TTC549 (cell line): ENCODE measurements around the gene TJP1.
"Not testable (repeated sequence)": the region's sequence is repeated elsewhere in the genome, so short reads cannot be mapped to it uniquely, and the experiment has no call there.

Experiments
- FAIRE-seq: peaks from 2 replicates; lab custom pipeline; 2012; peaks lifted over from hg19 to GRCh38; lab: Jason Lieb, UNC

TJP1 gene

GRCh38 chr15:29838352-29839010 is 16.2 kb upstream of the TJP1 start:
- no peak for FAIRE-seq

GRCh38 chr15:29835301-29835700 is 13.0 kb upstream of the TJP1 start:
- no peak for FAIRE-seq

- no peak for FAIRE-seq
Observed at GRCh38 chr15:29832709-29833108, 10.4 kb upstream of the TJP1 start.

DNA sequence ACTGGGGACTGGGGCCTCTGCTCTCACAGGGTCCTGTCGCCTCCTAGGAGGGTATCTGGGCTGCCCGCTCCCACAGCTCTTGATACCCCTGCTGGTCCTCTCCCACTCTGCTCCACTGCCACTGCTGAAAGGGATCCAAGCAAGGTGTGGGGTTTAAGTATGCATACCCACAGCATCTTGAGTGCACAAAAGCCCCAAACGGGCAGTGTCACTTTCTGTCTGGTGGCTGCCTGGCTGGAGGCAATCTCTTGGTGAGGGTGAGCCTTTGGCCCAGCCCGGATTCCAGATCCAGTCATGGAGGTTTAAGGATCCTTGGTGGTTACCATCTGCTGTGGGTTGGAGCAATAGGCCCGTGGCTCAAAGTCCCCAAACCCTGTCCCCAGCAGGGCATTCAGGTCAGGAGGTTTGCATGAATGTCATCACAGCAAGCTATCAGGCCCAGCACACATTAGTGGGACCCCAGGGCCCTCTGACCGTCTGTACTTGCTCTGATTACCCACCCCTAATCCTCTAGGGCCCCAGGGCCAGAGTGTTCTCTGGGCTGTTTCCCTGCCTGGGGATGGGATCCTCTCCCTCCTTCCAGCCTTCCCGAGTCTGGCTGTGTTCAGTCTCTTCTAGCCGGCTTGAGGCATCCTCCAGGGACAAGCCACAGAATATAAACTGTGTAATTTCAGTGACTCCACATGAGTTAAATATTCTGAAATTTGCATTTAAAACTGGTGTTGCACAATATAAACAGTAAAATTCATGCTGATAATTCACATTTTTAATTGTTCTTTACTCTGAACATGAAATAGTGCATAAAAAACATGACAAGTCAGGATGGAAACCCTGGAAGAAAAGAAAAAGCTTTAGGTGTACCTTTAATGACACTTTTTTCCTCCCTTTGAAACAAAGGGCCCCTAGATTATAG is 4.9 kb upstream of the TJP1 start:
- FAIRE-seq: no peak

- no peak for FAIRE-seq
Observed at GRCh38 chr15:29825227-29825626, 3.0 kb upstream of the TJP1 start.

DNA sequence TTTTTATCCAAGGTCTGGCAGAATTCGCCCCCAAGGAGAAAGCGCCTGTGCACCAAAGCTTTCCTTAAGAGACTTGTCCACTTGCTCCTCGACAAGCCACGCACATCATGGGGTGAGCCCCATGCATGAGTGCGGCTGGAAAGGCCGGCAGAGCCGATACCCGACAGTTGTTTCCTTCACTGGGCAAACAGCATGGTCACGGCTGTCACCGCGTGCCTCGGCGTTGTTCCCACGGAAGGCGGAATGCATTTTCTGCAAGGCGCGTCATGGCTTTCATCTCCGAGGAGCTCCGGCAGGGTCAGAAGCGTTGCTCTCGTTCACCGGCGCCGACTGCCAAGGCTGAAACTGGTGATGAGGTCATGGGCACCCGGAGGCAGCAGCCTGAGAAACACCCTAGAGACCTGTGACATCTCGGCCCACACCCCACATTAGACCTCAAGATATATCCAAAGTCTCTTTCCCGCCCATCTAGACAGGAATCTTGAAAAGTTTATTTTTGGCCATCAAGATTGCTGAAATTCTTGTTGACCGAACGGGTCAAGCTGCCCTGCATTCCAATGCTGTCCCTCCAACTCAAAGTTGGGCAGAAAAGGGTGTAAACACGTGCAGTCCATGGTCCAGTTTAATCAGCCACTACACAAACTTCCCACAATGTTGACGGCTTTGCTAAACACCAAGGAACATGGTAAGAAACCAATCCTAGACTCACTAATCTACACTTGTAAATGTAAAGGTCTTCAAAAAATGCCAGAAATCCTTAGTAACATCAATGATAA is 604 bp upstream of the TJP1 start:
- no peak for FAIRE-seq

DNA sequence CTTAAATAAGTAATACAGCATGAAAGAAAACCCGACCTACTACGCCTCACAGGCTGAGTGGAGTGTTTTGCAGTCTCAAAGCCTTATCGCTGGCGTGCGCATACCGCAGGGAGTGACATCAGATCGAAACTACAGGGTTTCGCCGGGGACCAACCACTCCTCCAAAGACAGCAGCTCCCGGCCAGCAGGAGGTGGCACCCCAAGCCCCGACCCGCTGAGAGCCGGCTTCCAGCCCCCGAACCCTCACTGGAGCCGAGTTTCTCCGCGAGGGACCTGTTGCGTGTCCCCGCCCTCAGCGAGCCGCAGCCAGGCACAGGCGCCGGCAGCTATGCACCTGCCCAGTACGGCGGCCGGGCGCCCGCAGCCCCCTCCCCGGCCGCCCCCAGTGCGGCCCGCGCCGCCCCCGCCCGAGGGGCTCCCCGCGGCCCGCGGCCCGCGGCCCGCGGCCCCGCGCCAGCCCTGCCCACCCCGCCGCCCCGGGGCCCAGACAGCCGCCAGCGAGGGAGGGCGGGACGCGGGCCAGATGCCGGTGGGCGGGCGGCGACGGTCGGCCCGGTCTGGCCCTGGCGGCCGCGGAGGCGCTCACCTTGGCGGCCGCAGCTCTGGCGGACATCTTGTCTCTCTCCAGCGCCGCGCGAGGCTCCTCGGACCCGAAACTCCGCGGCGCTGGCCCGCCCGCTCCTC is 710 bp downstream of the TJP1 start:
- FAIRE-seq: no peak

DNA sequence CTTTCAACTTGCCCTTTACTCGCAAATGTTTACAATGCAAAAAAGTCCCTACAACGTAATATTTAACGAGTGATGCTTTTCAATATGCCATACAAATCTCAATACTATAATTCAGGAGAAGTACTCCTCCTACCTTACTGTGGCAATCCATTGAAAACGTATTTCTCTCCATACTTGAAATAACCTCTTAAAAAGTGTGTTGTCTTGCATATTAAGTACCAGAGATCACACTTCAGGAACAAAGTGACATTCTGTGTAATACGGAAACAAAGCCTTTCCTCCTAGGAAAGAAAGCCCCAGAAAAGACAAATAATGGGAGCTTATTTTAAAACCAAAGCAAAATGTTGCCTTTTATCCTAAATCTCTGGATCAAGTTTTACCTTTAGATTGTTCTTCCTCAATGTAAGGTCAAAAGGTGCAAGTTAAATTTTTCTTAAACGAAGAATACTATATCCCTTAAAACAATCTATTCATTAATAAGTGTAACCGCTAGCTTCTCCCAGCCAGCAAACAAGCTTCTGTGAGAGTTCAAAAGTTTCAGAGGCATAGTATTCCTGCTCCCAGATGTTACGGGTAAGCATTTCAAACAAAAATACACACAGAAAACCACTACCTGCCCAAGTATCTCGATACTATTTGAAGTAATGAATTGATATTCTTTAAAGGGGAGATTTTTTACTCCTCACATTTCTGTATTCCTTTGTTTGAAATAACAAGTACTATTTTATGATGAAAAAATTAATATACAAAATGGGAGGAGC is 1.7 kb downstream of the TJP1 start:
- no peak for FAIRE-seq

- no peak for FAIRE-seq
Observed at GRCh38 chr15:29819979-29820378, 2.3 kb downstream of the TJP1 start.

DNA sequence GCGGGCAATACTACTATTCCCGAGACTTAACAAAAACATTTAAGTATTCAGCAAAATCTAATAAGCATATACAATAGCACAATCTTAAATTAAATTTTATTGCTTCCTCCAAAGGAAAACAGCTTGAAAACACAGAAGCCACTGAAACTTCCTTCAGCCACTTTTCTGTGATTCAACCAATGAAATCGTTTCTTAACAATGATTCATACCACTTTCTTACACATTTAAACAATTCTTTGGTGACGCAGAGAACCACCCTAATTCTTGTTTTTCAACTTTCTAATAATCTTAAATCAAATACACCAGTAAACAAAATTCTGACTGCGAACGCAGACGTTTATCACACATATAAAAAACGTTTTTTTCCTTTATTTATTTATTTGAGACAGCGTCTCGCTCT is 4.1 kb downstream of the TJP1 start:
- FAIRE-seq: no peak

DNA sequence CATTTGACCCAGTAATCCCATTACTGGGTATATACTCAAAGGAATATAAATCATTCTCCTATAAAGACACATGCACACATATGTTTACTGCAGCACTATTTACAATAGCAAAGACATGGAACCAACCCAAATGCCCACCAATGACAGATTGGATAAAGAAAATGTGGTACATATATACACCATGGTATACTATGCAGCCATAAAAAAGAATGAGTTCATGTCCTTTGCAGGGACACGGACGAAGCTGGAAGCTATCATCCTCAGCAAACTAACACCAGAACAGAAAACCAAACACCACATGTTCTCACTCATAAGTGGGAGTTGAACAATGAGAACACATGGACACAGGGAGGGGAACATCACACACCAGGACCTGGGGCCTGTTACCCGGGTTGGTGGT is 4.8 kb downstream of the TJP1 start:
- not testable (repeated sequence) for FAIRE-seq

DNA sequence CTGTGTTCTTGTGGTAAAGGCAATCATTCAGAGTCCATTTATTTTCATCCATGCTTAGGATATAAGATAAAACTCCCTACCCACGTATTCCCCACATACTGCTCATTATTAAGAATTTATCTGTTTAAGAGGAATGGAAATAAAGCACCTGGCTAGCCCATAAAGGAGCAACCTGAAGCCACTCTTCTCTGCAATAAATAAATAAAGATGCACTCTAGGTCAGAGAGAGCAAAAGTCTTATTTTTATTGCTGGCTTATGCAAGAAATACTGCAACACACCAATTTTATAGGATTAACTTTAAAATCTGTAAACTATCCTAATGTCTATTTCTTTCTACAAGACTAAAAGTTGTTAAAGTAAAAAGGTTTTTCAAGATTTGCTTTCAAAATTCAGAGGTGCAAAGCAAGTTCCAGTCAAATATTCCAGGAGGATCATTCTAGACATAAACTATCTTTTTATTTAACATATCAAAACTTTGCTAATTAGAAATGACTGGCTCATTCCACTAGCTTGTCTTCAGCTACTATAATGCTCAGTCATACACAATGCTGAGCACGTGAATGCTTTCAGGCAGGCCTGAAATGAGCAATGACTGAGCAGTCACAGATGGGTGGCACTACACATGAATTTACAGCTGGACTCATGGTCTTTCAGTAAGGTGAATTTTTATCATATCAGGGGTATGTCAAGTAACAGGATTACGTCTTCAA is 7.1 kb downstream of the TJP1 start:
- FAIRE-seq: no peak

DNA sequence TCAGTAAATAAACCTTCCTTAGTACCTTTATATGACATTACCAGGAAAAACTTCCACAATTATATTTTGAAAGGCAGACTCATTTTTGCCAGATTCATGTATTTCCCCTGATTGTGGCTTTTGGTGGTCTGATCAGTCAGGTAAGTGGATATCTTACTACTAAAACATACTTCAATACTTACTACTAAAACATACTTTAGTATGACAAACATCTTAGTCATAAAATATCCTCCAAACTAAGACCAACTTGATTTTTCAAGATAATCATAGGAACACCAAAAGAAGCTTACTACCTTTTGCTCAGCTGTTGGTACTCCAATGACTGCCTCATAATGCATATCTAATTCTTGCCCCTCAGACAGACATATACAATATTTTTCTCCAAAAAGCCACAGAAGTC is 9.3 kb downstream of the TJP1 start:
- no peak for FAIRE-seq

DNA sequence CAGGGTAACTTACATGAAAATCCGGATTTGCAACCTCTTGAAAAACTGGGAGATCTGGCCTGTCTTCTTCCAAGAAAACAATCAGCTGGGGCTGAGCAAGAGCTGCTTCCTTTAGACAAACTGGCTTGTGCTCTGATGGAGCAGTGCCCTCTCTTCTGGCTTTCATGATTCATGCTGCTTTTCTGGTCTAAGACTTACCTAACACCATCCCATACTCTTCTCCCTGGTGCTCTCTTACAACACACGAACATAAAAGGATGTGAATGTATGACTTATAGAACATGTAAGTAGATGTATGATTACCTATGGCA is 9.9 kb downstream of the TJP1 start:
- FAIRE-seq: no peak

- no peak for FAIRE-seq
Observed at GRCh38 chr15:29811691-29812383, 10.4 kb downstream of the TJP1 start.

GRCh38 chr15:29805708-29806104 is 16.6 kb downstream of the TJP1 start:
- FAIRE-seq: no peak

GRCh38 chr15:29805043-29805707 is 17.1 kb downstream of the TJP1 start:
- no peak for FAIRE-seq

DNA sequence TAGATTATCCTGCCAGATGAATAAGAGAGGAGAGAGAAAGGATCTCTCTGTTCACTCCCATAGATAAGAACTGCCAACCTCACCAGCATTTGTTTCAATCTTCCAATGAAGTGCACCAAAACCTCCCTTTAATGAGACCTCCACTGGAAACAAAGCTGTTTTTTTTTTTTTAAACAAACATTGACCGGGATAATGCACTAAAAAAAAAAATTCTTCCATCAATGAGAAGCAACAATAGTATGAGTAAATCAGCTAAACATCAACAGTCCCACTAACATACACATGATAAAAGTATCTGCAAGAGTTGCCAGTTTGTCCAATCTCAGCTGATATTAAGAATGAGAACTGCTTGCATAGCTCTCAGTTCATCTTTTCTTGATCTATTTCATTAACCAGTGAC is 19.9 kb downstream of the TJP1 start:
- FAIRE-seq: no peak

DNA sequence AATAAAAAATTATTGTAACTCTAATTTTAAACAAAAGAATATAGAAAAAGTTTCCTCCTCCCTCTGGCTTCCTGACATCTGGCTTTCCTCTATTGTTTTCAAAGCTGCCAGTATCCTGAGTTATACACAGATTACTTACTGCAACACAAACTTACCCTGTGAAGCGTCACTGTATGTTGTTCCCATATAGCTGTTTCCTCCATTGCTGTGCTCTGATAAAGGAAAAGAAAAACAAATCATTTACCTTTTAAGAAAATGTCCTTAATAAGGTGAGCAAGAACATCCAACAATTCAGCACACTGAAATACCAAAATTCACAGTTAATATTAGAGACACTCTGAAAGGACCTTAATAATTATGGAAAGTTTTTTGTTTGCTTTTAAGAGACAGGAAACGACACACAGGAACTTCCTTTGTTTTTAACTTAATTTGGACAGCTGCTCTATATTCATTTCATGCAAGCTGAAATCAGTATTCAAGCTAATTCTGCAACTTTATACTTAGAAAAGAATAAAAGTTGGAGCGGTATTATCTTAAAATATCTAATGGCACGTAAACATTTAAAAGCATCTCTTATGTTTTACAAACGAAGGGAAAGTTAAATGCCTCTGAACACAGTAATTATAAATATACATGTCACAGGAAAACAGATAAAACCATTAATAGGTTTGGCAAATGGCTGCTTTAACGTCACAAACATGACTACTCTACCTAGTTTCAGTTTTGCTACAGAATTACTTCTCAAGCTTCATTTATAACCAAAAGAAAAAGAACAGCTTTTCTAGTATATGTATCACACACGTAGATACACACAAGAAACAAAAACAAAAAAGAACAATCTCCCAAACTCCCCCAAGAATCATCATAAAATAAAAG is 21.5 kb downstream of the TJP1 start:
- no peak for FAIRE-seq
